Endothelial cell of umbilical vein (primary cell): ENCODE measurements around the gene TSHB.

Experiments
- EZH2 ChIP-seq: IDR thresholded peaks from 2 replicates; pipeline ENCODE4 v1.6.1; 2012; ENCODE audit warnings: borderline replicate concordance, low read depth, mild to moderate bottlenecking, moderate library complexity, low read length, inconsistent platforms; ENCODE audit not compliant: severe bottlenecking
- GATA2 ChIP-seq: IDR thresholded peaks from 2 replicates; pipeline ENCODE4 v1.7.0; 2011; ENCODE audit warnings: low read depth, mild to moderate bottlenecking, moderate library complexity, mixed read lengths, low read length; ENCODE audit not compliant: insufficient read length, insufficient read depth
- JUN ChIP-seq: IDR thresholded peaks from 2 replicates; pipeline ENCODE4 v1.6.1; 2011; ENCODE audit warnings: borderline replicate concordance, low read depth; ENCODE audit not compliant: insufficient read length, insufficient read depth
- MAX ChIP-seq: IDR thresholded peaks from 2 replicates; pipeline ENCODE4 v1.6.1; 2011; ENCODE audit not compliant: insufficient read depth, insufficient read length
- MYC ChIP-seq: IDR thresholded peaks from one replicate; pipeline ENCODE4 v1.6.1; 2011; ENCODE audit warnings: mild to moderate bottlenecking, low read depth, low read length
- POLR2A ChIP-seq: IDR thresholded peaks from 2 replicates; pipeline ENCODE4 v1.6.1; 2012; ENCODE audit warnings: low read depth, mild to moderate bottlenecking, control low read depth, low read length
- POLR2AphosphoS5 ChIP-seq: IDR thresholded peaks from 2 replicates; pipeline ENCODE4 v1.6.1; 2012; ENCODE audit warnings: low read depth, mild to moderate bottlenecking, control low read depth, low read length, moderate library complexity; ENCODE audit not compliant: insufficient read depth
- TF ChIP-seq, protein P1 (sequence below), 2 donors: IDR thresholded peaks; 1 replicate in 1 of 2; 2 replicates in 1 of 2; pipeline ENCODE4 v1.5.1; 2011; ENCODE audit warnings: low read length in 2 of 2, mild to moderate bottlenecking in 2 of 2, moderate library complexity in 2 of 2, control low read depth in 1 of 2, inconsistent platforms in 1 of 2, low read depth in 1 of 2; ENCODE audit not compliant: insufficient read depth in 1 of 2; ENCODE audit errors: extremely low read depth in 1 of 2

DNA sequence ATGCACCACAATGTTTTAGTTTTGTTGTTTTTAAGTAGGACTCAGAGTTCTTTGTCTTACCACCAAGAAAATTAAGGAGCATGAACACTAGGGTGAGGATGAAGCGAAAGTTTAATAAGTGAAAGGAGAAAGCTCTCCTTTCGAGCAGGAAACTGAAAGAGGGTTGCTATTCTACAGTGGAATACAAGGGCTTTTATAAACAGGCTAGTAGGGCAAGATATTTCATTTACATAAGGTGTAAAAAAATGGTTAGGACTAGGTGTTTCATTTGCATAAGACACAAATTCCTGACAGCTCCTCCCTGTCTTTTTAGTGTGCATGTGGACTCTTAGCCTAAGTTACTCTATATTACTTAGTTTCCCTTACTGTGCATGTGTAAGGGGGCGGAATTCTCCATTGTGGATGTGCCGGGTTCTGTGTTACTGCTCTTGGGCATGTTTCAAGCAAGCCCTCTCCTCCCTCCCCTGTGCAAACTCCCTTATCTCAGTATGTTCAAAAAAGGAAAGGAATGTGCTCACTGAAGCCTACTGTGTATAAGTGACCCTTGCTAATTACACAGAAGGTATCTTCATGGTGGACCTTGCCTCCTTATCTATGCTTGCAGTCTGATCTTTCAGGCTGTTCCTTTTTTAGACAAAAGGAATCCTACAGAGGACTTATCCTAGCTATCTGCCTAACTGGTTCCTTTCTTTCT, 7.3 kb downstream of the TSHB start:
- TF ChIP-seq, protein P1, sequence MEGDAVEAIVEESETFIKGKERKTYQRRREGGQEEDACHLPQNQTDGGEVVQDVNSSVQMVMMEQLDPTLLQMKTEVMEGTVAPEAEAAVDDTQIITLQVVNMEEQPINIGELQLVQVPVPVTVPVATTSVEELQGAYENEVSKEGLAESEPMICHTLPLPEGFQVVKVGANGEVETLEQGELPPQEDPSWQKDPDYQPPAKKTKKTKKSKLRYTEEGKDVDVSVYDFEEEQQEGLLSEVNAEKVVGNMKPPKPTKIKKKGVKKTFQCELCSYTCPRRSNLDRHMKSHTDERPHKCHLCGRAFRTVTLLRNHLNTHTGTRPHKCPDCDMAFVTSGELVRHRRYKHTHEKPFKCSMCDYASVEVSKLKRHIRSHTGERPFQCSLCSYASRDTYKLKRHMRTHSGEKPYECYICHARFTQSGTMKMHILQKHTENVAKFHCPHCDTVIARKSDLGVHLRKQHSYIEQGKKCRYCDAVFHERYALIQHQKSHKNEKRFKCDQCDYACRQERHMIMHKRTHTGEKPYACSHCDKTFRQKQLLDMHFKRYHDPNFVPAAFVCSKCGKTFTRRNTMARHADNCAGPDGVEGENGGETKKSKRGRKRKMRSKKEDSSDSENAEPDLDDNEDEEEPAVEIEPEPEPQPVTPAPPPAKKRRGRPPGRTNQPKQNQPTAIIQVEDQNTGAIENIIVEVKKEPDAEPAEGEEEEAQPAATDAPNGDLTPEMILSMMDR (IDR thresholded peaks at IDR 0.05; ENCODE audit: extremely low read depth in 1 of 2, insufficient read depth in 1 of 2, low read depth in 1 of 2, low read length in 2 of 2), result no peak
- TF ChIP-seq EZH2, result no peak
- no peak for TF ChIP-seq JUN
- no peak for TF ChIP-seq POLR2AphosphoS5
- TF ChIP-seq POLR2A, result no peak
- no peak for TF ChIP-seq GATA2
- TF ChIP-seq MYC, result no peak
- no peak for TF ChIP-seq MAX
